HEK293 (cell line): ENCODE results near the gene RBM15B.

Experiments
- CTCF ChIA-PET: fragments of 350-600 bp; formaldehyde crosslinking; extraction: SDS; loops from one replicate; lab custom pipeline; 2021; ENCODE audit warnings: antibody characterized with exemption; lab: Yijun Ruan, JAX
- POLR2A ChIA-PET: fragments of 300-600 bp; formaldehyde crosslinking; extraction: SDS; loops from one replicate; lab custom pipeline; 2020; ENCODE audit warnings: antibody characterized with exemption, inconsistent platforms; lab: Yijun Ruan, JAX
- H3K27ac ChIP-seq: fragments of 200-500 bp; sonication (Bioruptor generic); 2 replicates; pipeline ENCODE4 v1.5.1; 2014; ENCODE audit warnings: low read depth, low read length, control low read depth, inconsistent platforms; ENCODE audit errors: extremely low read depth
- H3K36me3 ChIP-seq, 2 experiments: fragments of 200-500 bp in 1 of 2; sonication (Bioruptor generic) in 1 of 2; 1 replicate in 1 of 2; 2 replicates in 1 of 2; pipeline ENCODE4 v1.5.1; 2014 to 2017; ENCODE audit warnings: inconsistent platforms in 2 of 2, low read length in 2 of 2; ENCODE audit not compliant: control insufficient read depth in 2 of 2, insufficient read depth in 1 of 2
- H3K4me1 ChIP-seq: fragments of 200-500 bp; sonication (Bioruptor generic); 2 replicates; pipeline ENCODE4 v1.5.1; 2014; ENCODE audit warnings: mild to moderate bottlenecking, low read length, inconsistent platforms; ENCODE audit not compliant: control insufficient read depth, insufficient read depth
- H3K4me3 ChIP-seq: 2 replicates; pipeline ENCODE4 v1.5.1; 2011; ENCODE audit warnings: low read depth, mild to moderate bottlenecking, control low read depth, low read length, moderate library complexity
- H3K9me3 ChIP-seq: fragments of 200-500 bp; sonication (Bioruptor generic); 2 replicates; pipeline ENCODE4 v1.5.1; 2014; ENCODE audit warnings: low read depth, low read length, inconsistent platforms; ENCODE audit not compliant: control insufficient read depth, insufficient read depth
- HOXA7 ChIP-seq: sonication (generic); formaldehyde crosslinking; IDR thresholded peaks from 2 replicates; pipeline ENCODE4 v1.8.1; 2022; ENCODE audit warnings: missing genetic modification reagents, borderline replicate concordance
- MZF1 ChIP-seq: fragments of 450-650 bp; formaldehyde crosslinking; IDR thresholded peaks from 2 replicates; pipeline ENCODE4 v1.5.1; 2017; ENCODE audit warnings: missing biosample characterization, missing genetic modification characterization, borderline replicate concordance
- OVOL3 ChIP-seq: fragments of 450-650 bp; formaldehyde crosslinking; IDR thresholded peaks from 2 replicates; pipeline ENCODE4 v1.5.1; 2016; ENCODE audit warnings: missing biosample characterization, missing genetic modification characterization
- SP3 ChIP-seq: fragments of 450-650 bp; formaldehyde crosslinking; IDR thresholded peaks from 2 replicates; pipeline ENCODE4 v1.5.1; 2016; ENCODE audit warnings: missing biosample characterization, missing genetic modification characterization
- ZBTB48 ChIP-seq: fragments of 450-650 bp; formaldehyde crosslinking; IDR thresholded peaks from 2 replicates; pipeline ENCODE4 v1.5.1; 2016; ENCODE audit warnings: missing biosample characterization, missing genetic modification characterization
- ZFP37 ChIP-seq: fragments of 450-650 bp; formaldehyde crosslinking; IDR thresholded peaks from 2 replicates; pipeline ENCODE4 v1.5.1; 2016; ENCODE audit warnings: missing biosample characterization, missing genetic modification characterization
- ZNF140 ChIP-seq: fragments of 450-650 bp; formaldehyde crosslinking; IDR thresholded peaks from 2 replicates; pipeline ENCODE4 v1.5.1; 2016; ENCODE audit warnings: missing biosample characterization, missing genetic modification characterization
- ZNF223 ChIP-seq: fragments of 450-650 bp; formaldehyde crosslinking; IDR thresholded peaks from 2 replicates; pipeline ENCODE4 v1.5.1; 2016; ENCODE audit warnings: missing biosample characterization, missing genetic modification characterization
- ZNF248 ChIP-seq: fragments of 450-650 bp; formaldehyde crosslinking; IDR thresholded peaks from 2 replicates; pipeline ENCODE4 v1.5.1; 2017; ENCODE audit warnings: missing biosample characterization, missing genetic modification characterization
- ZNF266 ChIP-seq: fragments of 450-650 bp; formaldehyde crosslinking; IDR thresholded peaks from 2 replicates; pipeline ENCODE4 v1.5.1; 2016; ENCODE audit warnings: missing biosample characterization, missing genetic modification characterization, low read depth
- ZNF514 ChIP-seq: fragments of 450-650 bp; formaldehyde crosslinking; IDR thresholded peaks from 2 replicates; pipeline ENCODE4 v1.5.1; 2016; ENCODE audit warnings: missing biosample characterization, missing genetic modification characterization
- ZNF621 ChIP-seq: fragments of 450-650 bp; formaldehyde crosslinking; IDR thresholded peaks from 2 replicates; pipeline ENCODE4 v1.5.1; 2017; ENCODE audit warnings: missing biosample characterization, missing genetic modification characterization
- ZNF670 ChIP-seq: fragments of 450-650 bp; formaldehyde crosslinking; IDR thresholded peaks from 2 replicates; pipeline ENCODE4 v1.5.1; 2016; ENCODE audit warnings: missing biosample characterization, missing genetic modification characterization, low read depth
- ZNF785 ChIP-seq: fragments of 450-650 bp; formaldehyde crosslinking; IDR thresholded peaks from 2 replicates; pipeline ENCODE4 v1.5.1; 2016; ENCODE audit warnings: missing biosample characterization, missing genetic modification characterization
- ZSCAN16 ChIP-seq: fragments of 450-650 bp; formaldehyde crosslinking; IDR thresholded peaks from 2 replicates; pipeline ENCODE4 v1.5.1; 2016; ENCODE audit warnings: missing biosample characterization, missing genetic modification characterization
- TF ChIP-seq, protein P1 (sequence below): fragments of 450-650 bp; formaldehyde crosslinking; IDR thresholded peaks from 2 replicates; pipeline ENCODE4 v1.5.1; 2016; ENCODE audit warnings: missing biosample characterization, missing genetic modification characterization, low read depth
- TF ChIP-seq, protein P2 (sequence below): fragments of 450-650 bp; formaldehyde crosslinking; optimal IDR thresholded peaks from 2 replicates; pipeline ENCODE3; 2016; ENCODE audit warnings: missing biosample characterization, mild to moderate bottlenecking, missing genetic modification characterization
- TF ChIP-seq, protein P3 (sequence below): fragments of 450-650 bp; formaldehyde crosslinking; IDR thresholded peaks from 2 replicates; pipeline ENCODE4 v1.5.1; 2016; ENCODE audit warnings: missing biosample characterization, missing genetic modification characterization
- TF ChIP-seq, protein P4 (sequence below): fragments of 450-650 bp; formaldehyde crosslinking; IDR thresholded peaks from 2 replicates; pipeline ENCODE4 v1.5.1; 2016; ENCODE audit warnings: missing biosample characterization, missing genetic modification characterization
- TF ChIP-seq, protein P5 (sequence below): fragments of 450-650 bp; formaldehyde crosslinking; IDR thresholded peaks from 2 replicates; pipeline ENCODE4 v1.5.1; 2016; ENCODE audit warnings: missing biosample characterization, missing genetic modification characterization

The RBM15B gene

DNA sequence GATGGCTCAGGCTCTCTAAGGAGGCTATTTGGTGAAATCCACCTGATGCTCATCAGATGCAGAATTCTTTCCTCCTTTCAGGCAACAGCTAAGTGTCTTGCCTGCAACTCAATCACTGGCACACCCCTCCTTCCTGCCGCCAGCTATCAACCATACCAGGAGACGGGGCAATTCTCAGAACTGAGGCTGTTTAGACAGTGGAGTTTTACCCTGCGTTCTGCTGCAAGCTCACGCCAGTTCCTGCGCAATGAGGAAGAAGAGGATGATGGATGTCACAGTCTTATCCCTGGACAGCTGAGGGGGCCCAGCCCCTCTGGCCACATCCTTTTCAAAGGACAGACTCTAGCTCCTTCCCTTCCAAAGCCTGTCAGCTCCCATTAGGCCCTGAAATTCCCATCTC lies 13.0 kb upstream of the RBM15B start:
- POLR2A ChIA-PET = no interaction called here
- CTCF ChIA-PET = interaction anchor here (0.6 to 1.0 kb wide), 2 partner anchors 11 to 407 kb away, joined by 3 read pairs; no protein-coding TSS in a partner anchor
- Histone ChIP-seq H3K36me3 (peaks cover 0 to 53% of the 10 kb centered on the region in 2 experiments; a peak in 1 of 3 replicates), H3K4me1 (no peaks in the 10 kb centered on the region), H3K27ac (no peak overlapping the region)
- TF ChIP-seq SP3 (tag by site-specific recombination) = no peak
- TF ChIP-seq HOXA7 (CRISPR knock-in tag) = no peak
- no peak for TF ChIP-seq ZNF514 (tag by site-specific recombination)
- no peak for TF ChIP-seq ZNF140 (tag by site-specific recombination)
- TF ChIP-seq, all 188 proteins: peak for 0
- no peaks in the 10 kb centered on the region for H3K9me3 ChIP-seq
- no peak overlapping the region for H3K4me3 ChIP-seq

DNA sequence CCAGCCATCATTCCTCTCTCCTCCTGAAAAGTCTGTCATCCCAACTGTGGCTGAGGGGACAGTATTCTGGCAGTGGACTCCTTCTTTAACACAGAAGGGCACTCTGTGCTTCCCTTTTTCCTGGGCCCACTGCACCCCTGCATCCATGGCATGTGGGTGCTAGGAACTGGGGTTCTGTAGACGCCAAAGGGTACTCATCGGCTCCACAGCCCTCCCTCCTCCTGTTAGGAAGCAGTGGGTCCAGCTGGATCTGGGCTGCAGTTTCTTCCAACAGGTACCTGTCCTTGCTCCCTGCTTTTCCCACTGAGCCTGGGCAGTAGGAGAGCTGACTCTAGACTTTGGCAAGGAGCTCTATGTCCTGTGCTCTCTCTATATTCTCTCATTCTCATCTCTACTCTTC lies 12.4 kb upstream of the RBM15B start:
- H3K27ac ChIP-seq = no peak overlapping the region
- peaks cover 0 to 48% of the 10 kb centered on the region in 2 experiments; a peak in 1 of 3 replicates for H3K36me3 ChIP-seq
- H3K9me3 ChIP-seq = no peaks in the 10 kb centered on the region
- ChIA-PET CTCF (no interaction called here), POLR2A (no interaction called here)
- H3K4me1 ChIP-seq = no peaks in the 10 kb centered on the region
- H3K4me3 ChIP-seq = no peak overlapping the region
- TF ChIP-seq ZNF266 = no peak

DNA sequence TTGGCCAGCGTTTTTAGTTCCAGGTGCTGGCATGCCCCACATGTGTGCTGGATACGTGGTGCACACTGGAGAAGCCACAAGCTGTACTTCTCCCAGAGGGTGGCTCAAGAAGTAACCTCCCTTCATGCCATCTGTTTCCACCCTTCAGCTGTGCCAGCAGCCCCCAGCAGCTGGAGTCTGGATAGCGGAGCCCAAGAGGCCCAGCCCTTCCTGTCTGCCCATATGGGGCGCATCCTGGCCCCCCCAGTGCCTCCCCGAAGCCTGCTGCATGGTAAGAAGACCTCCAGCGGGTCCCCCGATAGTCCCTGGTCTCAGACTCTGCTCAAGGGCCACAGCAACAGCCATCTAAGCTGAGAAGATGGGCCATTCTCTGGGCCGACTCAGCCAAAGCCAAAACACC lies 11.8 kb upstream of the RBM15B start:
- Histone ChIP-seq H3K4me3 (no peak overlapping the region), H3K36me3 (peaks cover 0 to 43% of the 10 kb centered on the region in 2 experiments; a peak in 1 of 3 replicates), H3K27ac (no peak overlapping the region), H3K9me3 (no peaks in the 10 kb centered on the region), H3K4me1 (no peaks in the 10 kb centered on the region)
- ChIA-PET POLR2A (no interaction called here), CTCF (interaction anchor here (1.5 kb wide), 1 partner anchor 279 kb away, joined by 5 read pairs; no protein-coding TSS in a partner anchor)
- TF ChIP-seq ZNF248 = no peak
- no peak for TF ChIP-seq OVOL3 (tag by site-specific recombination)
- no peak for TF ChIP-seq ZFP37 (tag by site-specific recombination)
- TF ChIP-seq ZNF223 (tag by site-specific recombination) = no peak
- TF ChIP-seq, protein P1, sequence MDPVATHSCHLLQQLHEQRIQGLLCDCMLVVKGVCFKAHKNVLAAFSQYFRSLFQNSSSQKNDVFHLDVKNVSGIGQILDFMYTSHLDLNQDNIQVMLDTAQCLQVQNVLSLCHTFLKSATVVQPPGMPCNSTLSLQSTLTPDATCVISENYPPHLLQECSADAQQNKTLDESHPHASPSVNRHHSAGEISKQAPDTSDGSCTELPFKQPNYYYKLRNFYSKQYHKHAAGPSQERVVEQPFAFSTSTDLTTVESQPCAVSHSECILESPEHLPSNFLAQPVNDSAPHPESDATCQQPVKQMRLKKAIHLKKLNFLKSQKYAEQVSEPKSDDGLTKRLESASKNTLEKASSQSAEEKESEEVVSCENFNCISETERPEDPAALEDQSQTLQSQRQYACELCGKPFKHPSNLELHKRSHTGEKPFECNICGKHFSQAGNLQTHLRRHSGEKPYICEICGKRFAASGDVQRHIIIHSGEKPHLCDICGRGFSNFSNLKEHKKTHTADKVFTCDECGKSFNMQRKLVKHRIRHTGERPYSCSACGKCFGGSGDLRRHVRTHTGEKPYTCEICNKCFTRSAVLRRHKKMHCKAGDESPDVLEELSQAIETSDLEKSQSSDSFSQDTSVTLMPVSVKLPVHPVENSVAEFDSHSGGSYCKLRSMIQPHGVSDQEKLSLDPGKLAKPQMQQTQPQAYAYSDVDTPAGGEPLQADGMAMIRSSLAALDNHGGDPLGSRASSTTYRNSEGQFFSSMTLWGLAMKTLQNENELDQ (tag by site-specific recombination) = no peak
- TF ChIP-seq, protein P2, sequence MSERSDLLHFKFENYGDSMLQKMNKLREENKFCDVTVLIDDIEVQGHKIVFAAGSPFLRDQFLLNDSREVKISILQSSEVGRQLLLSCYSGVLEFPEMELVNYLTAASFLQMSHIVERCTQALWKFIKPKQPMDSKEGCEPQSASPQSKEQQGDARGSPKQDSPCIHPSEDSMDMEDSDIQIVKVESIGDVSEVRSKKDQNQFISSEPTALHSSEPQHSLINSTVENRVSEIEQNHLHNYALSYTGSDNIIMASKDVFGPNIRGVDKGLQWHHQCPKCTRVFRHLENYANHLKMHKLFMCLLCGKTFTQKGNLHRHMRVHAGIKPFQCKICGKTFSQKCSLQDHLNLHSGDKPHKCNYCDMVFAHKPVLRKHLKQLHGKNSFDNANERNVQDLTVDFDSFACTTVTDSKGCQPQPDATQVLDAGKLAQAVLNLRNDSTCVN = no peak
- TF ChIP-seq ZBTB48 = no peak
- no peak for TF ChIP-seq ZNF785 (tag by site-specific recombination)
- TF ChIP-seq ZNF621 = no peak
- no peak for TF ChIP-seq ZSCAN16 (tag by site-specific recombination)
- TF ChIP-seq ZNF670 (tag by site-specific recombination) = no peak
- TF ChIP-seq, protein P3, sequence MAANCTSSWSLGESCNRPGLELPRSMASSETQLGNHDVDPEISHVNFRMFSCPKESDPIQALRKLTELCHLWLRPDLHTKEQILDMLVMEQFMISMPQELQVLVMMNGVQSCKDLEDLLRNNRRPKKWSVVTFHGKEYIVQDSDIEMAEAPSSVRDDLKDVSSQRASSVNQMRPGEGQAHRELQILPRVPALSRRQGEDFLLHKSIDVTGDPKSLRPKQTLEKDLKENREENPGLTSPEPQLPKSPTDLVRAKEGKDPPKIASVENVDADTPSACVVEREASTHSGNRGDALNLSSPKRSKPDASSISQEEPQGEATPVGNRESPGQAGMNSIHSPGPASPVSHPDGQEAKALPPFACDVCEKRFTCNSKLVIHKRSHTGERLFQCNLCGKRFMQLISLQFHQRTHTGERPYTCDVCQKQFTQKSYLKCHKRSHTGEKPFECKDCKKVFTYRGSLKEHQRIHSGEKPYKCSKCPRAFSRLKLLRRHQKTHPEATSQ (tag by site-specific recombination) = no peak
- TF ChIP-seq, protein P4, sequence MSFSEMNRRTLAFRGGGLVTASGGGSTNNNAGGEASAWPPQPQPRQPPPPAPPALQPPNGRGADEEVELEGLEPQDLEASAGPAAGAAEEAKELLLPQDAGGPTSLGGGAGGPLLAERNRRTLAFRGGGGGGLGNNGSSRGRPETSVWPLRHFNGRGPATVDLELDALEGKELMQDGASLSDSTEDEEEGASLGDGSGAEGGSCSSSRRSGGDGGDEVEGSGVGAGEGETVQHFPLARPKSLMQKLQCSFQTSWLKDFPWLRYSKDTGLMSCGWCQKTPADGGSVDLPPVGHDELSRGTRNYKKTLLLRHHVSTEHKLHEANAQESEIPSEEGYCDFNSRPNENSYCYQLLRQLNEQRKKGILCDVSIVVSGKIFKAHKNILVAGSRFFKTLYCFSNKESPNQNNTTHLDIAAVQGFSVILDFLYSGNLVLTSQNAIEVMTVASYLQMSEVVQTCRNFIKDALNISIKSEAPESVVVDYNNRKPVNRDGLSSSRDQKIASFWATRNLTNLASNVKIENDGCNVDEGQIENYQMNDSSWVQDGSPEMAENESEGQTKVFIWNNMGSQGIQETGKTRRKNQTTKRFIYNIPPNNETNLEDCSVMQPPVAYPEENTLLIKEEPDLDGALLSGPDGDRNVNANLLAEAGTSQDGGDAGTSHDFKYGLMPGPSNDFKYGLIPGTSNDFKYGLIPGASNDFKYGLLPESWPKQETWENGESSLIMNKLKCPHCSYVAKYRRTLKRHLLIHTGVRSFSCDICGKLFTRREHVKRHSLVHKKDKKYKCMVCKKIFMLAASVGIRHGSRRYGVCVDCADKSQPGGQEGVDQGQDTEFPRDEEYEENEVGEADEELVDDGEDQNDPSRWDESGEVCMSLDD (tag by site-specific recombination) = no peak
- TF ChIP-seq, protein P5, sequence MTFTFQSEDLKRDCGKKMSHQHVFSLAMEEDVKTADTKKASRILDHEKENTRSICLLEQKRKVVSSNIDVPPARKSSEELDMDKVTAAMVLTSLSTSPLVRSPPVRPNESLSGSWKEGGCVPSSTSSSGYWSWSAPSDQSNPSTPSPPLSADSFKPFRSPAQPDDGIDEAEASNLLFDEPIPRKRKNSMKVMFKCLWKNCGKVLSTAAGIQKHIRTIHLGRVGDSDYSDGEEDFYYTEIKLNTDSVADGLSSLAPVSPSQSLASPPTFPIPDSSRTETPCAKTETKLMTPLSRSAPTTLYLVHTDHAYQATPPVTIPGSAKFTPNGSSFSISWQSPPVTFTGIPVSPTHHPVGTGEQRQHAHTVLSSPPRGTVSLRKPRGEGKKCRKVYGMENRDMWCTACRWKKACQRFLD (tag by site-specific recombination) = no peak
- TF ChIP-seq MZF1 (tag by site-specific recombination) = no peak
